ENCODE data around the gene DCTN2. TPM values are rescaled to one million over a fixed set of nuclear protein-coding genes. Genes with fewer than 3 reads are reported as not detected.

Gene DCTN2
- total and polyA plus RNA-seq, 4 donors, result 28.5 to 66.6 (median 31.2) TPM

GRCh38 chr12:57498571-57498970 is 48.4 kb downstream of the DCTN2 start:
- 98% methylated on average over 4 of the region's 4 CpGs for WGBS
- DNase-seq (ENCODE audit: low spot score), result no peak
- Histone ChIP-seq H3K36me3 (ENCODE audit: control insufficient read depth in 4 of 4, insufficient read depth in 3 of 4, low read depth in 1 of 4, low read length in 3 of 4) (peaks cover 16 to 51% (median 31%) of the 10 kb centered on the region in 4 donors), H3K27me3 (ENCODE audit: control insufficient read depth in 4 of 4, insufficient read depth in 4 of 4, low read length in 3 of 4) (no peaks in the 10 kb centered on the region), H3K4me3 (ENCODE audit: low read depth in 1 of 3, low read length in 3 of 3) (no peak overlapping the region), H3K27ac (ENCODE audit: low read depth in 1 of 2, low read length in 2 of 2) (no peak overlapping the region), H3K9me3 (ENCODE audit: control insufficient read depth in 4 of 4, low read length in 3 of 4) (no peaks in the 10 kb centered on the region), H3K9ac (ENCODE audit: low read depth in 1 of 2, low read length in 2 of 2) (no peak overlapping the region), H3K4me1 (ENCODE audit: control insufficient read depth in 4 of 4, insufficient read depth in 4 of 4, low read length in 3 of 4) (no peaks in the 10 kb centered on the region)
- no peak for TF ChIP-seq TAF1 (conservative IDR thresholded peaks at IDR 0.05)
- TF ChIP-seq HNF4A (conservative IDR thresholded peaks at IDR 0.05), result no peak
- TF ChIP-seq RXRA (IDR thresholded peaks at IDR 0.05), result no peak
- TF ChIP-seq FOXA1 (IDR thresholded peaks at IDR 0.05), result no peak

GRCh38 chr12:57498132-57498502 is 48.9 kb downstream of the DCTN2 start:
- H3K4me3 ChIP-seq (ENCODE audit: low read depth in 1 of 3, low read length in 3 of 3), result no peak overlapping the region
- H3K9me3 ChIP-seq (ENCODE audit: control insufficient read depth in 4 of 4, low read length in 3 of 4), result no peaks in the 10 kb centered on the region
- peaks cover 16 to 47% (median 29%) of the 10 kb centered on the region in 4 donors for H3K36me3 ChIP-seq (ENCODE audit: control insufficient read depth in 4 of 4, insufficient read depth in 3 of 4, low read depth in 1 of 4, low read length in 3 of 4)
- no peak overlapping the region for H3K9ac ChIP-seq (ENCODE audit: low read depth in 1 of 2, low read length in 2 of 2)
- no peaks in the 10 kb centered on the region for H3K4me1 ChIP-seq (ENCODE audit: control insufficient read depth in 4 of 4, insufficient read depth in 4 of 4, low read length in 3 of 4)
- 95% methylated on average over 9 of the region's 9 CpGs for WGBS
- DNase-seq (ENCODE audit: low spot score), result no peak
- no peak overlapping the region for H3K27ac ChIP-seq (ENCODE audit: low read depth in 1 of 2, low read length in 2 of 2)
- TF ChIP-seq FOXA1 (IDR thresholded peaks at IDR 0.05), result no peak
- no peak for TF ChIP-seq NR2F2 (IDR thresholded peaks at IDR 0.05)
- no peak for TF ChIP-seq GABPA (IDR thresholded peaks at IDR 0.05 in 1 of 2, conservative IDR thresholded peaks at IDR 0.05 in 1 of 2)
- no peak for TF ChIP-seq MAX (IDR thresholded peaks at IDR 0.05)
- no peak for TF ChIP-seq HNF4A (conservative IDR thresholded peaks at IDR 0.05)
- no peak for TF ChIP-seq RAD21 (IDR thresholded peaks at IDR 0.05)
- TF ChIP-seq ZBTB33 (IDR thresholded peaks at IDR 0.05), result no peak
- TF ChIP-seq RXRA (IDR thresholded peaks at IDR 0.05), result no peak
- no peak for TF ChIP-seq JUND (IDR thresholded peaks at IDR 0.05)
- no peak for TF ChIP-seq TAF1 (conservative IDR thresholded peaks at IDR 0.05)
- H3K27me3 ChIP-seq (ENCODE audit: control insufficient read depth in 4 of 4, insufficient read depth in 4 of 4, low read length in 3 of 4), result no peaks in the 10 kb centered on the region

- H3K36me3 ChIP-seq (ENCODE audit: control insufficient read depth in 4 of 4, insufficient read depth in 3 of 4, low read depth in 1 of 4, low read length in 3 of 4), result peaks cover 16 to 50% (median 29%) of the 10 kb centered on the region in 4 donors
- no peak for TF ChIP-seq MAX (IDR thresholded peaks at IDR 0.05)
- TF ChIP-seq REST (IDR thresholded peaks at IDR 0.05), result no peak
- no peak for TF ChIP-seq GABPA (IDR thresholded peaks at IDR 0.05 in 1 of 2, conservative IDR thresholded peaks at IDR 0.05 in 1 of 2)
- TF ChIP-seq CTCF (IDR thresholded peaks at IDR 0.05; ENCODE audit: low read depth, low read length, missing input control), result no peak
- no peak for TF ChIP-seq JUND (IDR thresholded peaks at IDR 0.05)
- TF ChIP-seq RXRA (IDR thresholded peaks at IDR 0.05), result no peak
- no peak for TF ChIP-seq FOXA2 (IDR thresholded peaks at IDR 0.05)
- no peak for TF ChIP-seq YY1 (IDR thresholded peaks at IDR 0.05)
- TF ChIP-seq TAF1 (conservative IDR thresholded peaks at IDR 0.05), result no peak
- no peak for TF ChIP-seq RAD21 (IDR thresholded peaks at IDR 0.05)
- no peak for TF ChIP-seq NR2F2 (IDR thresholded peaks at IDR 0.05)
- no peak for TF ChIP-seq EGR1 (IDR thresholded peaks at IDR 0.05; ENCODE audit: low read depth in 2 of 2)
- no peak for TF ChIP-seq FOXA1 (IDR thresholded peaks at IDR 0.05)
- TF ChIP-seq ZBTB33 (IDR thresholded peaks at IDR 0.05), result no peak
- H3K4me1 ChIP-seq (ENCODE audit: control insufficient read depth in 4 of 4, insufficient read depth in 4 of 4, low read length in 3 of 4), result no peaks in the 10 kb centered on the region
- 95% methylated on average over 12 of the region's 12 CpGs for WGBS
- no peak overlapping the region for H3K27ac ChIP-seq (ENCODE audit: low read depth in 1 of 2, low read length in 2 of 2)
- no peak overlapping the region for H3K4me3 ChIP-seq (ENCODE audit: low read depth in 1 of 3, low read length in 3 of 3)
- no peaks in the 10 kb centered on the region for H3K27me3 ChIP-seq (ENCODE audit: control insufficient read depth in 4 of 4, insufficient read depth in 4 of 4, low read length in 3 of 4)
- no peak for DNase-seq (ENCODE audit: low spot score)
- no peaks in the 10 kb centered on the region for H3K9me3 ChIP-seq (ENCODE audit: control insufficient read depth in 4 of 4, low read length in 3 of 4)
- no peak overlapping the region for H3K9ac ChIP-seq (ENCODE audit: low read depth in 1 of 2, low read length in 2 of 2)
Measured at GRCh38 chr12:57497223-57498131, 49.5 kb downstream of the DCTN2 start.
